ENCODE measurements around the gene ATXN1. TPM values are rescaled to one million over a fixed set of nuclear protein-coding genes. Genes with fewer than 3 reads are reported as not detected.

Gene ATXN1
- polyA plus RNA-seq, 6 donors from 2014 or later = 0.14 to 1.2 (median 0.60) TPM; not detected in 1

DNA sequence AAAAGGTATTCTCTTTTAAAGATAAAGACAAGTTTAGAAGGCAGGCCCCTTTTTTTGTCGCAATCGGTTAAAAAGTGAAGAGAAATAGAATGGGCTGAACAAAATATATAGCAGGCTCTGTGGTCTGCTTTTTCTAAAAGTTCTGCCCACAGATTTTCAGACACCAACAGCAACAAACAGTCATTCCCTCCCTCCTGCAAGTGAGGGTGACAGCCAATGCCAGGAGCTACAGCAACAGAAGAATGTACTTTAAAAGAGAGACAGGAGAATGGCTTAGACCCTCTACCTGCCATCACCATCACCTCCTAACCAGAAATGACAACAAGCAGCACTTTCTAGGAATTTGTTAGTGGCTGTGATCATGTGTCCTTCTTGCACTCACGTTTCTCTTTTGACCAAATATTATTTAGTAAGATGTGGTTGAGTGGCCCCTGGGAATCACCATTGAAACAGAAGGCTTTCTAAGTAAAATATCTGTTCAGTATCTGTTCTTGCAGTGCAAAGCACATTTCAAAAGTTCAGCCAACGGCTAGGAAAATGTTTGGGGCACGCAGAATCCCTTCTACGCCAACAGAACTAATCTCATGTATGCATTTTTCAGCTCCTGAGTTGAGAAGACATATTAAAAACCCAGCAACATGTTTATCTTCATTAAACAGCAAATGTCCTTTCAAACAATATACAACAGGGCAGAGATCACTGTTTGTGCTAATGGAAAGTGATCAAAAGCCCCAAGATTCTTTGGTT, 248.5 kb downstream of the ATXN1 start:
- H3K27me3 Mint-ChIP-seq = peaks cover 18 to 25% (median 20%) of the 10 kb centered on the region in 3 donors
- H3K9me3 Mint-ChIP-seq = no peaks in the 10 kb centered on the region
- DNase-seq = no peak
- peak overlapping the region in 1 of 6 donors; percentile 43 for H3K27ac Mint-ChIP-seq
- H3K36me3 Mint-ChIP-seq = no peaks in the 10 kb centered on the region
- ATAC-seq (ENCODE audit: low read depth in 2 of 2) = no peak
- peaks cover 0 to 11% (median under 1%) of the 10 kb centered on the region in 3 donors for H3K4me1 Mint-ChIP-seq
- H3K4me3 Mint-ChIP-seq = no peak overlapping the region

DNA sequence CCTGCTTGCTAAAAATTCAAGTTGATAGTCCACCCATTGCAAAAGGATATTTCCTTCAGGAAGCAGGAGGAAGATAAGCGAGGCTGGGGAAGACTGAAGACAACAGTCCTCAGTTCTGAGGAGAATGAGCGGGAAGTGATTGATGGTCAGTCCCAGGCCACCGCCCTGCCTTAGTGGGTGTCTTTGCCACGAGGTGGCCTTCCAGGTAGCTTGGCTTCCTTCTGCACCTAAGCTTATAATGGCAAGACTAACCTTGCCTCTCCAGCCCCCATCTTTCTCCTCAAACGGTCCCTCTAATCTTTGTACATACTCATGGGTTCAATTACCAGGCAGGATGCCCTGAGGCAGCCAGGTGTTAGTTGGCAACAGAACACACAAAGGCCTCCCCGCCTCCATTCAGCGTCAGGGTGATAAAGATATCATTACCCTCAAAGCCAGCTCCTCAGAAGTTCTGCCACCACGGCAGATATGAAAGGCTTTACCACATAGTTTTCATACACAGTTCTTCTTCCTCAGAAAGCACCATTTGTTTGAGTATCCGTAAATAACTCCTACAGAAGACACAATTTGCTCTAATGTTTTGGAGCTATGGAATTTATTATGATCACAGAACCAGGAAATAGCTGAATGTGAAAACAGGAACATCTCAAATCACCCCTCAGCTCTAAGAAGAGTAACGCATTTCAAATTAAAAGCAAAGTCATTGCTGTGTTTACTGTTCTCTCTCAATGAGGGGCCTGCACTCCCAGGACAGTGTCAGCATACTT, 249.4 kb downstream of the ATXN1 start:
- Mint-ChIP-seq H3K4me1 (peaks cover 0 to 6% (median 0%) of the 10 kb centered on the region in 3 donors), H3K4me3 (no peak overlapping the region), H3K9me3 (no peaks in the 10 kb centered on the region), H3K27me3 (peaks cover 18 to 25% (median 20%) of the 10 kb centered on the region in 3 donors), H3K36me3 (no peaks in the 10 kb centered on the region), H3K27ac (peak overlapping the region in 2 of 6 donors; percentile 23 to 43)
- no peak for ATAC-seq (ENCODE audit: low read depth in 2 of 2)
- no peak for DNase-seq

DNA sequence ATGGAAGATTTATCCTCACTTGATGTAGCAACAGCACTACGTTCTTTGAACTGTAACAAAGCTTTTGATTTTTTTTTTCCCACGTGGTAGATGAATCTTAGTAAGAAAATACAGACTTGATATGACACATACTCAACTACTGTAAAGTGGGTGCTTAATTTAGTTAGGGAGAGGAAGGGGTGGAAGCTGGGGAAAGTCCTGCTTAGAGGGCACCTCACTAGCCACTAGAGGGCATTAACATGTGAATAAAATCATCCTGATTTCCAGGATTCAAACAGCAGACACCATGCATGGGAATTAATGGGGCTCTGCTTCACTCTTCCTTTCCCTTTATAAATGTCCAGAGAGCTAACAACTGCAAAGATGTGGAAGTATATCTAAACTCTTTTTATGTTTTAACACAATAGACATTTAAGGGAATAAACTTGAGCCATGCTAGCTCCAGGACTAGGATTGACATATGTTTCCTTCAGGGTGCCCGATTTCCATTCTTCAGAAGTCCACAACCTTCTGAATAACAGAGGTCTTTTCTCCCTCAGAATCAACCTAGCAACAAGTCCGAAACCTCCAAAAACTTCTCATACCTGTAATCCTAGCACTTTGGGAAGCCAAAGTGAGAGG, 250.1 kb downstream of the ATXN1 start:
- DNase-seq = no peak
- Mint-ChIP-seq H3K4me3 (no peak overlapping the region), H3K27ac (no peak overlapping the region), H3K27me3 (peaks cover 18 to 25% (median 20%) of the 10 kb centered on the region in 3 donors), H3K9me3 (no peaks in the 10 kb centered on the region), H3K4me1 (peaks cover 0 to 6% (median 0%) of the 10 kb centered on the region in 3 donors), H3K36me3 (no peaks in the 10 kb centered on the region)
- peak in 1 of 2 donors; percentile 20 for ATAC-seq (ENCODE audit: low read depth in 2 of 2)

DNA sequence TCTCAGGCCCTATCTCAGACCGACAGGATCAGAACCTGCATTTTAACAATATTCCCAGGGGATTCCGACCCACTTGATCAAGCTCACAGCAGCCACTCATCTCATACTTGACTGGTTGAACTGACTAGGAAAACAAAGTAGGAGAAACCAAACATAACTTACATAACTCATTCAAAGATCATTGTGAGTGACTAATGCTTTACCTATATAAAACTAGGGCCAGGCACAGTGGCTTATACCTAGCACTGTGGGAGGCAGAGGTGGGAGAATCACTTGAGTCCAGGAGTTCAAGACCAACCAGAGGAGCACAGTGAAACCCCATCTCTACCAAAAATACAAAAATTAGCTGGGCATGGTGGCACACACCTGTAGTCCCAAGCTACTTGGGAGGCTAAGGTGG, 251.0 kb downstream of the ATXN1 start:
- ATAC-seq (ENCODE audit: low read depth in 2 of 2) = no peak
- Mint-ChIP-seq H3K27me3 (peaks cover 13 to 19% (median 15%) of the 10 kb centered on the region in 3 donors), H3K9me3 (no peaks in the 10 kb centered on the region), H3K36me3 (no peaks in the 10 kb centered on the region), H3K27ac (no peak overlapping the region), H3K4me1 (peaks cover 0 to 6% (median 0%) of the 10 kb centered on the region in 3 donors), H3K4me3 (no peak overlapping the region)
- no peak for DNase-seq

DNA sequence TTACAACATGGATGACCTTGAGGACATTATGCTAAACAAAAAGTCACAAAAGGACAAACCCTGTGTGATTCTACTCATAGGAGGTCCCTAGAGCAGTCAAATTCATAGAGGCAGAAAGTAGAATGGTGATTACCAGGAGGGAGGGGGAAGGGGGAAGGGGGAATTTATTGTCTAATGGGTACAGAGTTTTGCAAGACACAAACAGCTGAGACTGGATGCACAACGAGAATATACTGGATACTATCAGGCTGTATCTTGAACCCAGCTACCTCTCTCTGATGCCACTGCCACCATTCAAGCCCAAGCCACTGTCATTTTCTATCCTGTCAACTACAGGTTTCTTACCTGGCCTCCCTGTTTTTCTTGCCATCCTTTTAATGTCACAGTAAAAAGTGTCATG, 252.3 kb downstream of the ATXN1 start:
- H3K36me3 Mint-ChIP-seq = no peaks in the 10 kb centered on the region
- H3K4me3 Mint-ChIP-seq = no peak overlapping the region
- no peak for DNase-seq
- no peak overlapping the region for H3K27ac Mint-ChIP-seq
- H3K27me3 Mint-ChIP-seq = peaks cover 8 to 10% (median 10%) of the 10 kb centered on the region in 3 donors
- no peaks in the 10 kb centered on the region for H3K9me3 Mint-ChIP-seq
- peaks cover 11 to 14% (median 11%) of the 10 kb centered on the region in 3 donors for H3K4me1 Mint-ChIP-seq
- no peak for ATAC-seq (ENCODE audit: low read depth in 2 of 2)

DNA sequence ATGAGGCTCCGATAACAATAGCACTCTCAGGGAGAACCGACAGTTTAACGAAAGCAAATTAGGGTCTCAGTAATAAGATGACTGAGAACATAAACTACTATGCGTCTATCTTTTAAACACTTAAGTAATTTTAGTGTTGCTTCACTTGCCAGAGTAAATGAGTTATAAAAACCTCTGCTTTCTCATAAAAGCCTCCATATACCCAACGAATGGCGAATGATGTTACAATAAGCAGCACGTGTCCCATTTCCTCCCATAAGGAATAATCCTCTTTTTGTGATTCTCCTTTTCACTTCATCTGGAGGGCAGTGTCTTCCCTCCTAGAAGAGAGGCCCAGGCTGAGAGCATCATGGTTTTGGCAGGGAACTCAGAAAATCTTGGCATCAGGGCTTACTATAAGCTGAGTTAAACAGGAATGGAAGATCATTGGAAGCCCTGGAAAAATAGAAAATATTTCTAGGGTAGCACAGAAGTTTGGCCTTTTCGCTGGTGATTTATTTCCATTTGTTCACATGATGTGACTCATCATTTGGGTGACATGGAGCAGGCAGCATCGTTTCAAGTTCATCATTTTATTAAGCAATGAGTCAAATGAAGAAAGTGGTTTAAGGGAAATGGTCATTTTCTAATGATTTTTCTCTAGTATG, 255.4 kb downstream of the ATXN1 start:
- no peaks in the 10 kb centered on the region for H3K36me3 Mint-ChIP-seq
- H3K27ac Mint-ChIP-seq = peak overlapping the region in 1 of 6 donors; percentile 68
- H3K4me3 Mint-ChIP-seq = no peak overlapping the region
- ATAC-seq (ENCODE audit: low read depth in 2 of 2) = no peak
- peaks cover 0 to 3% (median 0%) of the 10 kb centered on the region in 7 donors for H3K9me3 Mint-ChIP-seq
- peaks cover 8 to 16% (median 13%) of the 10 kb centered on the region in 3 donors for H3K4me1 Mint-ChIP-seq
- DNase-seq = no peak
- H3K27me3 Mint-ChIP-seq = peaks cover 0 to under 1% (median 0%) of the 10 kb centered on the region in 3 donors

DNA sequence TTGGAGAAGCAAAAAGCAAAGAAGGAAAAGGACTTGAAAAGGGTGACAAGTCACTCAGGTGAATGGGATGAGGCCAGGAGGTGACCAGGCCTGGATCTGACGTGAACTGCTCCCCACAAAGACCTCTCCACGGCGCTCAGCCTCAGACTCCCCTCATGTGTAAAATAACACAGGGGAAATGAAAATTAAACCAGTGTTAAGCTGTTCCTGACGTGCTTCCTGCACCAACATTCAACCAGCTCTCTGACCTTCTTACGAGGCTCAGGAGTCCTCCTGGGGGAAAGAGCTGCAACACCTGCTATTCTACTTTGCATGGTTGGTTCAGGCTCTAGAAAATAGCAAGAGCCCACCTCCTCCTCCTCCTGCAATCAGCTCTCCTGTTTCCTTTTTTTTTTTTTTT, 256.7 kb downstream of the ATXN1 start:
- Mint-ChIP-seq H3K36me3 (no peaks in the 10 kb centered on the region), H3K4me1 (peaks cover 8 to 16% (median 13%) of the 10 kb centered on the region in 3 donors), H3K27me3 (no peaks in the 10 kb centered on the region), H3K9me3 (peaks cover 0 to 8% (median 2%) of the 10 kb centered on the region in 7 donors), H3K27ac (peak overlapping the region; percentile 6 to 81 (median 60)), H3K4me3 (peak overlapping the region in 4 of 8 donors; percentile 26 to 76 (median 46))
- DNase-seq = no peak
- peak; percentile 50 to 71 for ATAC-seq (ENCODE audit: low read depth in 2 of 2)

DNA sequence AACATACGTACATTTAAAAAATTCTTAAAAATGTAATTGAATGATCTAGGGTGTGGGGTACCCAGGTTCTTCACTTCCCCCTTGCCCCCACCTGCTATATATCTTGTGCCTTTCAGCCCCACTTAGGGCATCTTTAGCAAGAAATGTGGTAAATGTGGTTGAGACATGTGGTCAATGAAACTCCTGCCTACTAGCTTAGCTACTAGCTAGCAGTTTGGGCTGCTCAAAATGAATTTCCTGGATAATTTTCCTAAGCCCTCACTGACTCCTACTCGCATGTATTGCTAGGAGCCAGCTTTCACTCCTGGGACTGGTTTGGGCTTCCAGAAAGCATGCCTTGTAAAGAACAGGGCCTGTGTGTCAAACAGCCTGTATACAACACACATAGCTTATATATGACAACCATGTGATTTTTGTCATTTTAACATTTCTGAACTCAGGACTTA, 257.3 kb downstream of the ATXN1 start:
- H3K27ac Mint-ChIP-seq = peak overlapping the region in 4 of 6 donors; percentile 6 to 70 (median 54)
- no peaks in the 10 kb centered on the region for H3K27me3 Mint-ChIP-seq
- no peaks in the 10 kb centered on the region for H3K36me3 Mint-ChIP-seq
- ATAC-seq (ENCODE audit: low read depth in 2 of 2) = peak; percentile 61 to 84
- H3K9me3 Mint-ChIP-seq = peaks cover 0 to 14% (median 7%) of the 10 kb centered on the region in 7 donors
- H3K4me1 Mint-ChIP-seq = peaks cover 8 to 16% (median 13%) of the 10 kb centered on the region in 3 donors
- DNase-seq = peak; percentile 15
- H3K4me3 Mint-ChIP-seq = peak overlapping the region in 1 of 8 donors; percentile 42

DNA sequence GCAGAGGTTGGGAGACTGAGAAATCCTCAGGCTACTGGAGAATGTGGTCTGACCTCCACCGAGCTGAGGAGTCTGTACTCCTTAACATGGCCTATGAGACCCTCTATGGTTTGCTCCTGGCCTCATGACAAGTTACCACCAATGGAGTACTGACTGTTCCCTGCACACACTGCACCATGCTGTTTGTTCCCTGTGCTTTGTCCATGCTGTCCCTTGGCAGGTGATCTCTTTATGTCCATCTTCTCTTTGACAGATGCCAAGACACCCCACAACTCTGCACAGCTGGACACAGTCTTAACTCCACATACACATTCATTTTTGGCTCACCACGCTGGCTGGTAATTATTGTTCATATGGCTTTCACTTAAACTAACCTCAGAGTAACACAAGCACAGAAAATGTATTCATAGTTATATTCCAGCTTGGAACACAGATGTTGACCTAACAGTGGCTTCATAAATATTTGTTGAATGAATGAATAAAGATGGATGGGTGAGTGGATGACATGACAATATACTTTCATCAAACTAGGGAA, 258.0 kb downstream of the ATXN1 start:
- Mint-ChIP-seq H3K36me3 (no peaks in the 10 kb centered on the region), H3K27me3 (no peaks in the 10 kb centered on the region), H3K27ac (peak overlapping the region in 1 of 6 donors; percentile 1), H3K4me1 (peaks cover 8 to 16% (median 13%) of the 10 kb centered on the region in 3 donors), H3K4me3 (peak overlapping the region in 1 of 8 donors; percentile 2), H3K9me3 (peaks cover 0 to 20% (median 9%) of the 10 kb centered on the region in 7 donors)
- no peak for DNase-seq
- ATAC-seq (ENCODE audit: low read depth in 2 of 2) = no peak

DNA sequence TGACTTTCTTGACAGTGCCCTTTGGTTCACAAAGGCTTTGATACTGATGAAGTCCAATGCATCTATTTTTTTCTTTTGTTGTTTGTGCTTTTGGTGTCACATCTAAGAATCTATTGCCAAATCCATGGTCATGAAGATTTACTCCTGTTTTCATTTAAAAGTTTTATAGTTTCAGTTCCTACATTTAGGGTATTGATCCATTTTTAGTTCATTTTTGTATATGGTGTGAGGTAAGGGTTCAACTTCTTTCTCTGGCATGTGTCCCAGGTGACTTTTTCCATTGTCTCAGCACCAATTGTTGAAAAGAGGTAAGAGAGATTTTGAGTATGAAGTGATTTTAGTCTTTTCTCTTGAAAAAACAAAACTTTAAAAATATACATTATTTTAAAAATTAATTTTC, 262.3 kb downstream of the ATXN1 start:
- ATAC-seq (ENCODE audit: low read depth in 2 of 2) (no peak), DNase-seq (no peak)
- Mint-ChIP-seq H3K36me3 (no peaks in the 10 kb centered on the region), H3K9me3 (peaks cover 0 to 22% (median 10%) of the 10 kb centered on the region in 7 donors), H3K4me3 (no peak overlapping the region), H3K4me1 (peaks cover 0 to 10% (median 8%) of the 10 kb centered on the region in 3 donors), H3K27ac (no peak overlapping the region), H3K27me3 (no peaks in the 10 kb centered on the region)

DNA sequence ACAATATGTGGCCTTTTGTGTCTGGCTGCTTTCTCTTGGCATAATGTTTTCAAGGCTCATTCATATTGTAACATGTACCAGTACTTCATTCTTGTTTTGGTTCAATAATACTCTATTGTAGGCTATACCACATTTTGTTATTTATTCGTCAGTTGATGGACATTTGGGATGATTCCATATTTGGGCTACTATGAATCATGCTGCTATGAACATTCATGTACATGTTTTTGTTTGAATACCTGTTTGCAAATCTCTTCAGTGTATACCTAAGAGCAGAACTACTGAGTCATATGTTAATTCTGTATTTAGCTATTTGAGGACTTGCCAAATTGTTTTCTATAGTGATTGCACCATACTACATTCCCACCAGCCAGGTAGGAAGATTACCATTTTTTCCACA, 263.0 kb downstream of the ATXN1 start:
- DNase-seq (no peak), ATAC-seq (ENCODE audit: low read depth in 2 of 2) (no peak)
- H3K27me3 Mint-ChIP-seq = no peaks in the 10 kb centered on the region
- peaks cover 0 to 10% (median 7%) of the 10 kb centered on the region in 3 donors for H3K4me1 Mint-ChIP-seq
- H3K4me3 Mint-ChIP-seq = no peak overlapping the region
- H3K27ac Mint-ChIP-seq = no peak overlapping the region
- no peaks in the 10 kb centered on the region for H3K36me3 Mint-ChIP-seq
- peaks cover 0 to 22% (median 10%) of the 10 kb centered on the region in 7 donors for H3K9me3 Mint-ChIP-seq

DNA sequence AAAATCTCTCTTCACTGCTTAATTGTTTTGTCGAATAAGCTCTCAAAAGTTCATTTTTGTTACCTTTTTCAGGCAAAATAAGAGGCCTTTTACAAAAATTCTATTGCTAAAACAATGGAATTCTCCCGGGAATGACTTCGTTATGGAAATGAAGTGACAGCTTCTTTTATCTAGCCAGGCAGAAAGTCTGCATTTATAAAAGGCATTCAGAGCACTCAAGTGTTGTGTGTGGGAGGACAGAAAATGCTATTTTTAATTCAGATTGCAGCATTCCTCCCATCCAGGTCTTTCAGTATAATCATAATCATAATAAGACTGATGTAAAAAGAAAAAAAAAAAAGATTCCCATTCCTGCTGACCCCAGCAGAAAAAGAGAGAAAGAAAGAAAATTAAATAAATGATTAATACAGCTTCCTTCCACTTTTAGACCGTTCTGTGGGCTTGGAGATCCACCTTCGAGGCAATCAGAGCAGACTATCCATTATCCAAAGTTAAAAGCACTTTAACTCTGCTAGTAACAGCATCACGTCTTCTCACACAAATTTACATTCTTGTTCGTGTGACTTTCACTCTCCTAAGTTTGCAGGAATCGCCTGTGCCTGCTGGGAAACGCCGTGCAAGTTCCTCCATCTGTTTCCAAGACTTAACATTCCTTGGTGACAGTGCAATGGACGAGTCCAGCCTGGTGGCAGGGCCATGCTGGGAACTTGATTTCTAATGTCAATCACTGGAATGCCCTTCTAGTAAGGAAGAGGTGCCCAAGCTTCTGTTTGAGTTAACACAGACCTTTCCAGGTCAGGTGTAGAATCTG, 264.1 kb downstream of the ATXN1 start:
- Mint-ChIP-seq H3K27ac (no peak overlapping the region), H3K4me1 (peaks cover 5 to 15% (median 11%) of the 10 kb centered on the region in 3 donors), H3K9me3 (peaks cover 0 to 22% (median 10%) of the 10 kb centered on the region in 7 donors), H3K36me3 (no peaks in the 10 kb centered on the region), H3K4me3 (no peak overlapping the region), H3K27me3 (no peaks in the 10 kb centered on the region)
- ATAC-seq (ENCODE audit: low read depth in 2 of 2) (no peak), DNase-seq (no peak)

All from naive B cell (primary cell).